ENCODE results near the gene ENPP7. TPM values are rescaled to one million over a fixed set of nuclear protein-coding genes. Genes with fewer than 3 reads are reported as not detected.

Gene ENPP7
- total and polyA plus RNA-seq, 8 donors = 0.05 to 0.15 (median 0.12) TPM; not detected in 3

GRCh38 chr17:79695797-79696609 is 34.7 kb upstream of the ENPP7 start:
- Histone ChIP-seq H3K4me1 (no peaks in the 10 kb centered on the region), H3K4me3 (no peak overlapping the region), H3K27ac (no peak overlapping the region), H3K27me3 (no peaks in the 10 kb centered on the region), H3K36me3 (no peaks in the 10 kb centered on the region), H3K9me3 (no peaks in the 10 kb centered on the region)
- TF ChIP-seq CTCF (IDR thresholded peaks at IDR 0.05) = no peak
- 24 to 27% methylated on average over 12 to 13 of the region's 14 CpGs for WGBS, 2 donors
- intact Hi-C loops (cut with DNase I) = no loop called here
- DNase-seq (no peak), ATAC-seq (peak in 3 of 4 donors; percentile 32 to 61 (median 42)), FAIRE-seq (no peak)

GRCh38 chr17:79696610-79696982 is 34.1 kb upstream of the ENPP7 start:
- intact Hi-C loops (cut with DNase I) = no loop called here

GRCh38 chr17:79698146-79698846 is 32.4 kb upstream of the ENPP7 start:
- DNase-seq (no peak), ATAC-seq (no peak), FAIRE-seq (no peak)
- intact Hi-C loops (cut with DNase I) = no loop called here
- no peaks in the 10 kb centered on the region for H3K36me3 ChIP-seq
- no peaks in the 10 kb centered on the region for H3K27me3 ChIP-seq
- 34 to 47% methylated on average over 15 of the region's 15 CpGs for WGBS, 2 donors
- H3K9me3 ChIP-seq = no peaks in the 10 kb centered on the region
- no peak for TF ChIP-seq CTCF (IDR thresholded peaks at IDR 0.05)
- no peaks in the 10 kb centered on the region for H3K4me1 ChIP-seq
- no peak overlapping the region for H3K4me3 ChIP-seq
- H3K27ac ChIP-seq = no peak overlapping the region

More at GRCh38 chr17:79696610-79696982, 34.1 kb upstream of the ENPP7 start:
- Histone ChIP-seq H3K4me3 (no peak overlapping the region), H3K9me3 (no peaks in the 10 kb centered on the region), H3K27me3 (no peaks in the 10 kb centered on the region), H3K27ac (no peak overlapping the region), H3K36me3 (no peaks in the 10 kb centered on the region), H3K4me1 (no peaks in the 10 kb centered on the region)
- 61 to 76% methylated on average over 17 of the region's 17 CpGs for WGBS, 2 donors
- no peak for TF ChIP-seq CTCF (IDR thresholded peaks at IDR 0.05)
- DNase-seq (no peak), FAIRE-seq (no peak), ATAC-seq (no peak)

DNA sequence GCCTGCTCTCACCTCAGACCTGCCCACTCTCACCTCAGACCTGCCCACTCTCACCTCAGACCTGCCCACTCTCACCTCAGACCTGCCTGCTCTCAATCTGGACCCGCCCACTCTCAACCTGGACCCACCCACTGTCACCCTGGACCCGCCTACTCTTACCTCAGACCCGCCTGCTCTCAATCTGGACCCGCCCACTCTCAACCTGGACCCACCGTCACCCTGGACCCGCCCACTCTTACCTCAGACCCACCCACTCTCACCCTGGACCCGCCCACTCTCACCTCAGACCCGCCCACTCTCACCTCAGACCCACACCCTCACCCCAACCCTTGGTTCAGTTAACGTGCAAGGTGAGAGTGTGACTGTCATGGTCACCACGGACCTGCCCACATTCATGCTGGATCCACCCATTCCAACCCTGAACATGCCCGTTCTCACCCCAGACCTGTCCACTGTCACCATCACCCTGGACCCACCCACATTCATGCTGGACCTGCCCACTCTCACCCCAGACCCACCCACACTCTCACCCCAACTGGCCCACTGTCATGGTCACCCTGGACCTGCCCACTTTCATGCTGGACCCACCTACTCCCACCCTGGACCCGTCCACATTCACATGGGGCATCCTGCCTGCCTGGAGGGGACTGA is 31.2 kb upstream of the ENPP7 start:
- ATAC-seq = no peak
- no peak overlapping the region for H3K27ac ChIP-seq

More for the DNA sequence above, 31.2 kb upstream of the ENPP7 start:
- H3K4me3 ChIP-seq = no peak overlapping the region
- TF ChIP-seq CTCF (IDR thresholded peaks at IDR 0.05) = no peak
- no peak for FAIRE-seq
- no peak for DNase-seq
- no peaks in the 10 kb centered on the region for H3K27me3 ChIP-seq
- H3K4me1 ChIP-seq = no peaks in the 10 kb centered on the region
- intact Hi-C loops (cut with DNase I) = loop anchor here in 1 of 3 donors (10.0 kb wide), 1 partner anchor 305 kb away; no protein-coding TSS in a partner anchor
- H3K36me3 ChIP-seq = no peaks in the 10 kb centered on the region
- no peaks in the 10 kb centered on the region for H3K9me3 ChIP-seq
- WGBS, 2 donors = 62 to 65% methylated on average over 11 to 12 of the region's 12 CpGs

Measured in pancreas (tissue), 10 donors.